Measurements from ENCODE around the gene ZNF79. TPM values are rescaled to one million over a fixed set of nuclear protein-coding genes. Genes with fewer than 3 reads are reported as not detected.
A peak's percentile ranks its signal among the peaks of the same experiment; 100 is the strongest.

Gene ZNF79
- polyA plus RNA-seq, 1 experiment: 5.6 TPM

GRCh38 chr9:127451608-127451857 is 27.4 kb downstream of the ZNF79 start:
- Histone ChIP-seq H3K4me3 (ENCODE audit: low read depth, low read length) (peak overlapping the region; percentile 96), H3K27ac (ENCODE audit: low read depth, low read length) (peak overlapping the region; percentile 70), H3K27me3 (ENCODE audit: control insufficient read depth, insufficient read depth, low read length) (no peaks in the 10 kb centered on the region), H3K9me3 (ENCODE audit: control insufficient read depth, insufficient read depth, low read length) (peaks cover 9% of the 10 kb centered on the region)
- POLR2A ChIA-PET: interaction anchor here (0.6 to 2.0 kb wide), 25 partner anchors 9 to 430 kb away, joined by 3 to 16 read pairs (median 4); partner anchors contain the start of genes SLC2A8, STXBP1 and ZNF79
- CTCF ChIA-PET: no interaction called here
- no peak for DNase-seq (ENCODE audit: low read depth, low spot score)
- no peak for TF ChIP-seq CTCF (IDR thresholded peaks at IDR 0.05; ENCODE audit: low read depth, low read length)

DNA sequence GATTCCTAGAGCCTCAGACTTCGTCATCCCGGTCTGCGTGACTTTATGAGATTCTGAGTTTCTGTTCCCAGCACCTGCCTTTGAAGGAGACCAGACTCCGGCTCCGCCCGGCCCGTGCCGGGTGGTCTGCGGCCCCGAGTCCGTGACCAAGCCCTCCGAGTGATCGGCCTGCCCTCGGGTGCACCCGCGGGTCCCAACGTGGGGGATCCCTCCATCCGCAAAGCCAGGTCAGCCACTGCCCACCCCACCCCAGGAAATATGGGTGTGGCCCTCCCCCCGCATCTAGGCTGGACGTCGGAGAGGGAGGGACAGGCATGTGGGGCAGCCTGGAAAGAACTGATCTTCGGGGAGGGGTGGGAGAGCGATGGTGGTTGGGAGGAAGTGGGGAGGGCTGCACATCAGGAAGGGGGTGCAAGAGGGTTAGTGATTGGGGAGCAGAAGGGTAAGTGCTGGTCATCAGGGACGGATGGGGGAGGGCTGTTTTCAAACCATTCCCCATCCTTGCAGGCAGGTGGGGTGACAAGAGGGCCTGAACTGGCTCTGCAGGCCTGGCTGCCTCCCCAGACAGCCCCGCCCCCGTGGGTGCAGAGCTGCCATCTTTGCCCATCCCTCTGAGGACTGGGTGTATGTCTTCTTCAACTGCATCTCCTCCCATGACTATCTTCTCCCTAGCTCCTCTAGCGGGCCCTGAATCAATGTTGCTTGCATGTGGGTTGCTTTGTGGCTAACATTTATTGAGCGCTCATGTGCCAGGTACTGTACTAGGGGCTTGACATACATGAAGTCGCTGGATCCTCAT is 27.9 kb downstream of the ZNF79 start:
- CTCF ChIA-PET: no interaction called here

DNA sequence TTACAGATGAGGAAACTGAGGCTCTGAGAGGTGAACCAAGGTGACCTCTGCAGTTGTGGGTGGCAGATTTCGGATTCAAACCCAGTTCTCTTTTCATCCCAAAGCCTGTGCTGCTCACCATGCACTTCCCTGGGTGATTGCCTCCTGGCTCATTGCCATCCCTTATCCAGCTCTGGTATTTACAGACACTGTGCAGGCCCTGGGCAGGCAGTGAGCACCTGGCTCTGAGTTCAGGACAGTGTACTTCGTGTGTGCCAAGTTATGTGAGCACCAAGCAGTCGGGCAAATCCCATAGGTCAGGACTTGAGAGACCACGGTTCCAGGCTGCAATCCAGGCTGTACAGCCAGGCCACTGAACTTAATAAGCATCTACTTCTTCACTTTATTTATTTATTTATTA is 28.5 kb downstream of the ZNF79 start:
- Histone ChIP-seq H3K4me3 (ENCODE audit: low read depth, low read length) (no peak overlapping the region; the same call in 1 of the 2 replicates), H3K27me3 (ENCODE audit: control insufficient read depth, insufficient read depth, low read length) (no peaks in the 10 kb centered on the region), H3K9me3 (ENCODE audit: control insufficient read depth, insufficient read depth, low read length) (peaks cover 4% of the 10 kb centered on the region; the same call in 1 of the 2 replicates), H3K27ac (ENCODE audit: low read depth, low read length) (no peak overlapping the region)
- CTCF ChIA-PET: no interaction called here
- TF ChIP-seq CTCF (IDR thresholded peaks at IDR 0.05; ENCODE audit: low read depth, low read length): no peak
- DNase-seq (ENCODE audit: low read depth, low spot score): no peak
- POLR2A ChIA-PET: no interaction called here

More for the DNA sequence above, 27.9 kb downstream of the ZNF79 start:
- no peak for TF ChIP-seq CTCF (IDR thresholded peaks at IDR 0.05; ENCODE audit: low read depth, low read length)
- H3K4me3 ChIP-seq (ENCODE audit: low read depth, low read length): peak overlapping the region; percentile 96
- H3K27ac ChIP-seq (ENCODE audit: low read depth, low read length): peak overlapping the region; percentile 70
- no peaks in the 10 kb centered on the region for H3K27me3 ChIP-seq (ENCODE audit: control insufficient read depth, insufficient read depth, low read length)
- no peak for DNase-seq (ENCODE audit: low read depth, low spot score)
- H3K9me3 ChIP-seq (ENCODE audit: control insufficient read depth, insufficient read depth, low read length): peaks cover 8% of the 10 kb centered on the region
- POLR2A ChIA-PET: interaction anchor here (0.6 to 2.0 kb wide), 23 partner anchors 8 to 429 kb away, joined by 3 to 16 read pairs (median 5); partner anchors contain the start of genes SLC2A8, STXBP1 and ZNF79

- CTCF ChIA-PET: interaction anchor here (1.1 kb wide), 1 partner anchor 279 kb away, joined by 6 read pairs; the partner anchor contains the start of gene TOR2A
- Histone ChIP-seq H3K4me3 (ENCODE audit: low read depth, low read length) (no peak overlapping the region), H3K27ac (ENCODE audit: low read depth, low read length) (no peak overlapping the region), H3K27me3 (ENCODE audit: control insufficient read depth, insufficient read depth, low read length) (no peaks in the 10 kb centered on the region), H3K9me3 (ENCODE audit: control insufficient read depth, insufficient read depth, low read length) (peaks cover 4% of the 10 kb centered on the region; the same call in 1 of the 2 replicates)
- DNase-seq (ENCODE audit: low read depth, low spot score): no peak
- POLR2A ChIA-PET: interaction anchor here (0.7 to 1.2 kb wide), 2 partner anchors 12 to 108 kb away, joined by 3 read pairs; no protein-coding TSS in a partner anchor
- TF ChIP-seq CTCF (IDR thresholded peaks at IDR 0.05; ENCODE audit: low read depth, low read length): 0 out of 2 replicates have a peak, but pooled peaks have one; percentile 3
These were observed 31.3 kb downstream of the ZNF79 start for GRCh38 chr9:127455324-127455992.

Measured in AG04450 (cell line).